ENCODE results near the gene ERFE.

DNA sequence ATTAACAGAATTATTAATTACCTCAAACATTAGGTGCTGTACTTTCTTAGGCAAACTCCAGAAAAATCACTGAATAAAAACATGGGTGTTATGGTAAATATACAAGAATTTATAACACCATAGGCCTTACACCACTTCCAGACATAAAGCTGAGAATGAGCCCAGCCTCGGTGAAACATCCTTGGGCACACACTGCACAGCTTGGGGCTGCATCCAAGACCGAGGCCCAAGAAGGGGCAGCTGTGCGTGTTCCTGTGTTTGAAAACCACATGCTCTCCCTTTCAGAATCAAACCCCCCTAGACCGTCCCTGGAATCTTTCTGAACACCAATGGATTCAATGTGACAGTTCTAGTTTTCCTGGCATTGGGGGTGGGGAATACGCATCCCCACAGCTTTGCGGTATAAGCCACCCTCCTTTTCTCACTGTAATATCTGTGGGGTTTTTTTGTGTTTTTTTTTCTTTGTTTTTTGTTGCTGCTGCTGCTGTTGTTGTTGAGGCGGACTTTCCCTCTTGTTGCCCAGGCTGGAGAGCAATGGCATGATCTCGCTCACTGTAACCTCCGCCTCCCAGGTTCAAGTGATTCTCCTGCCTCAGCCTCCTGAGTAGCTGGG lies 12.9 kb downstream of the ERFE start:
- TF ChIP-seq CTCF (IDR thresholded peaks at IDR 0.05) (no peak), SIN3A (IDR thresholded peaks at IDR 0.05; ENCODE audit: borderline replicate concordance, low read depth, low read length) (no peak), YY1 (IDR thresholded peaks at IDR 0.05; ENCODE audit: low read depth) (no peak), PBX3 (IDR thresholded peaks at IDR 0.05) (no peak), RXRA (IDR thresholded peaks at IDR 0.05; ENCODE audit: borderline replicate concordance, low read depth) (no peak), SMC3 (IDR thresholded peaks at IDR 0.05; ENCODE audit: low read depth, low read length) (no peak), POLR2AphosphoS5 (IDR thresholded peaks at IDR 0.05; ENCODE audit: low read depth, low read length) (no peak), IRF3 (IDR thresholded peaks at IDR 0.05; ENCODE audit: low read depth, low read length) (no peak)
- TF ChIP-seq, protein P1, sequence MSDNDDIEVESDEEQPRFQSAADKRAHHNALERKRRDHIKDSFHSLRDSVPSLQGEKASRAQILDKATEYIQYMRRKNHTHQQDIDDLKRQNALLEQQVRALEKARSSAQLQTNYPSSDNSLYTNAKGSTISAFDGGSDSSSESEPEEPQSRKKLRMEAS (IDR thresholded peaks at IDR 0.05; ENCODE audit: low read depth) = no peak
- TF ChIP-seq, protein P2, sequence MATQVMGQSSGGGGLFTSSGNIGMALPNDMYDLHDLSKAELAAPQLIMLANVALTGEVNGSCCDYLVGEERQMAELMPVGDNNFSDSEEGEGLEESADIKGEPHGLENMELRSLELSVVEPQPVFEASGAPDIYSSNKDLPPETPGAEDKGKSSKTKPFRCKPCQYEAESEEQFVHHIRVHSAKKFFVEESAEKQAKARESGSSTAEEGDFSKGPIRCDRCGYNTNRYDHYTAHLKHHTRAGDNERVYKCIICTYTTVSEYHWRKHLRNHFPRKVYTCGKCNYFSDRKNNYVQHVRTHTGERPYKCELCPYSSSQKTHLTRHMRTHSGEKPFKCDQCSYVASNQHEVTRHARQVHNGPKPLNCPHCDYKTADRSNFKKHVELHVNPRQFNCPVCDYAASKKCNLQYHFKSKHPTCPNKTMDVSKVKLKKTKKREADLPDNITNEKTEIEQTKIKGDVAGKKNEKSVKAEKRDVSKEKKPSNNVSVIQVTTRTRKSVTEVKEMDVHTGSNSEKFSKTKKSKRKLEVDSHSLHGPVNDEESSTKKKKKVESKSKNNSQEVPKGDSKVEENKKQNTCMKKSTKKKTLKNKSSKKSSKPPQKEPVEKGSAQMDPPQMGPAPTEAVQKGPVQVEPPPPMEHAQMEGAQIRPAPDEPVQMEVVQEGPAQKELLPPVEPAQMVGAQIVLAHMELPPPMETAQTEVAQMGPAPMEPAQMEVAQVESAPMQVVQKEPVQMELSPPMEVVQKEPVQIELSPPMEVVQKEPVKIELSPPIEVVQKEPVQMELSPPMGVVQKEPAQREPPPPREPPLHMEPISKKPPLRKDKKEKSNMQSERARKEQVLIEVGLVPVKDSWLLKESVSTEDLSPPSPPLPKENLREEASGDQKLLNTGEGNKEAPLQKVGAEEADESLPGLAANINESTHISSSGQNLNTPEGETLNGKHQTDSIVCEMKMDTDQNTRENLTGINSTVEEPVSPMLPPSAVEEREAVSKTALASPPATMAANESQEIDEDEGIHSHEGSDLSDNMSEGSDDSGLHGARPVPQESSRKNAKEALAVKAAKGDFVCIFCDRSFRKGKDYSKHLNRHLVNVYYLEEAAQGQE (IDR thresholded peaks at IDR 0.05; ENCODE audit: low read depth, low read length) = no peak
